Activated CD4-positive, alpha-beta T cell treated with anti-CD3 and anti-CD28 coated beads, Interleukin-2, amount 50 U/mL, for 4 hours (primary cell): ENCODE data around the gene TBC1D1.

Source experiments
- DNase-seq, 2 experiments: peaks; one replicate each; pipeline ENCODE4 v3.0.0-alpha.2; 2020

Gene TBC1D1

DNA sequence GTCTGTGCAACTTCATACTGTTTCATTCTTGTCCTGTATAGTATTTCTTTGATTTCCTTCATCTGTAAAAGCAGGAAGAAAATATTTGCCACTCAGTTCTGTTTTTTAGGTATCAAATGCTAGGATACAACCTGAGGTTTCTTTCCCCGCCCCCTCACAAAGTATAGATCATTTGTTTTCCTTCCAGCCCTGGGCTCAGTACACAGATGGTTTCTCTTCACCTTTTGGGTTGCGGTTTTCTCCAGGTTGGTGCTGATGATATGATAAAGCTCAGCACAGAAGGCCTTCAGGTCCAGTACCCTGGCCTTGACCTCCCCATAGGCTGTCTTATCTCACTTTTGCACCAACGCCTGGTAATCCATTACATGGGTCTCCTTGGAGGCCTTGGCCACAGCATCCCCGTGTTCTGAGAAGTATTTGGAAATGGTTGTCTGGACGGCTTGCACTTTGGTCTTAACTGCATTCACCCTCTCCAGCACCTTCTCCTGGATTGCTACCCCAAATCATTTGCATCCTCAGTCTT is 104.5 kb downstream of the TBC1D1 start:
- no peak for DNase-seq

DNA sequence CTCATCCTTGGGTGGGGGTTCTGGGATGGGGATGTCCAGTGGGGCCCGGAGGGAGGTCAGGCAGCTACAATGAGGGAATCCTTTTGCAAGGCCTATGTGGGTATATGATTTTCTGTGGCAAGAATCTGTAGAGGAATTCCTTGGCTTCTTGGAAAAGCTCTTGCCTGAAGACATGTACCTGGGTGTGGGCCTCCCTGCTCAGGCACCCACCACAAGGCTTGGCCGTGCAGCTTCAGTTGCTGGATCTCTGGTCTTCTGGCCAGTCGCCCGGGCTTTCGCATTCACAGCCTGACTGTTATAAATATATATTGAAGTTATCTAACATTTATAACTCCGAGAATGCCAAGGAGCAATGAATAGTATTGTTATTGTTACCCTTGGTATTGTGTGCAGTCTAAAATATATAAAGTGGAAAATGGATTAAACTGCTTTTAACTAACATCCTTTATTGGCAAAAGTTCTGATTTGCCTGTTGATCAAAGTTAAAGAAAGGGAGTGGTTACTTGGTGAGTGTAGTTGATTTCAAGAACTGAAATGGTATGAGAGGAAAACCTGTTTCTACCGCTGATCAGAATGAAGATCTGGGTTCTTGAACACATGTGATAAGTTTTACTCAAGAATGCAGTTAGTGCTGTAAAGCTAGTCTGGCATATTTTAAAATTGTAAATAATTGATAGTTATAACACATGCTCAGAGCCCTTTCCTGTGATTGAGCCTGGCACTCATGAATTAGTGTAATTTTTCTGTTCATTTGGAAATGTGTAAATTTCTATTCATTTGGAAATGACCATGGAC is 105.3 kb downstream of the TBC1D1 start:
- no peak for DNase-seq

DNA sequence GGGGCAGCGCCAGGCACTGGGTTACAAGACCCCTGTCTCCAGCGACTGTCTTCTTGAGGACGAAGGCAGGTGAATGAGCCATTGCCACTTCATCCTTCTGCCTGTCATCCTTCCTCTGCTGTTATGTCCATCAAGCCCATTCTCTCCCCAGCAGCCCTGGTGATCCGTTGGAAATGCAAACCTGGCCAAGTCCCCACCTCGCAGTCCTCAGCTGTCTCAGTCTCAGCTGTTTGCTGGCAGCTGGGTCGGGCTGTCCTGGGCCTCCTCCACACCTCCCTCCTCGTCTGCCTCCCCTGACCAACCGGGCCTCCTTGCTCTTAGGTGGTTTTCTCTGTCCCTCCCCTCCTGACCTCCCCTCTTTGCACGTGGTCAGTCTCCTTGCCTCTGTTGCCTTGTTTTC is 107.3 kb downstream of the TBC1D1 start:
- no peak for DNase-seq

DNA sequence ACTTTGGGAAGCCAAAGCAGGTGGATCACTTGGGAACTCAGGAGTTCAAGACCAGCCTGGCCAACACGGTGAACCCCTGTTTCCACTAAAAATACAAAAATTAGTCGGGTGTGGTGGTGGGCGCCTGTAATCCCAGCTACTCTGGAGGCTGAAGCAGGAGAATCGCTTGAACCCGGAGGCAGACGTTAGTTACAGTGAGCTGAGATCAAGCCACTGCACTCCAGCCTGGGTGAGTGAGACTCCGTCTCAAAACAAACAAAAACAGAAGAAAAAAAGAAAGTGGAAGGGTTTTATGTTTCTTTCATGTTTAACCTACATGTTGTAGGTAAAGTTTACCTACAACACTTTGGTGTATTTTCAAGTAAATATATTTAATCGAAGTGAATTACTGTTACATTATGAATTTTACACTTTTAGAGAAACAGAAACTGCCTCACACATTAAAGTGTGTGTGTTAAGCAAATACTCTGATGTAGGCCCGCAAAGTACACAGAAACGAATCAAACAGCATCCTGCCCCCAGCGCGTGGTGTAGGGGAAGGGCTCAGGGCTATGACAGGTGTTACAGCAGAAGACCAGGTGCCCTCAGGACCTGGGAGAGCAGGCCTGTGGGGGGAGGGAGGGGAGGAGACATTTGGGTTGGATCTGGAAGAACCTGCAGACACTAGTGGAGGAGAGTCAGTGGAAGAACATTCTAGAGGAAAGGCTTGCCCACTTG is 108.3 kb downstream of the TBC1D1 start:
- DNase-seq: no peak

DNA sequence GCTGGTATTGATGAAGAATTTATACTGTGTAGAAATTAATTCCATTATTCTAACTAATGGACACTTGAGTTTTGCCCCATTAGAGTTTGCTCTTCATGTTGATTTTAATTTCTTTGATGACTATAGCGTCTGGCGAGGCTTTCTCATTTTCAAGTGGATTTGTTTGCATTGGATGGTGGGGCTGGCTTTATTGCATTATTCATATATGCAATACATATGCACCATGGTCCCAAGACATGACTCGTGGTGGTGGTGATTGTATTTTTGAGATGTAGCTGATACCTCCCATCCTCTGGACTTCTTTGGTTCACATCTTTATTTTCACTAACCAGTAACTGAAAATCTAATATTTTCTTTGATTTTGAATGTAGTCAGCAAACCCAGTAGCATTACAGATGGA is 109.1 kb downstream of the TBC1D1 start:
- DNase-seq: no peak

DNA sequence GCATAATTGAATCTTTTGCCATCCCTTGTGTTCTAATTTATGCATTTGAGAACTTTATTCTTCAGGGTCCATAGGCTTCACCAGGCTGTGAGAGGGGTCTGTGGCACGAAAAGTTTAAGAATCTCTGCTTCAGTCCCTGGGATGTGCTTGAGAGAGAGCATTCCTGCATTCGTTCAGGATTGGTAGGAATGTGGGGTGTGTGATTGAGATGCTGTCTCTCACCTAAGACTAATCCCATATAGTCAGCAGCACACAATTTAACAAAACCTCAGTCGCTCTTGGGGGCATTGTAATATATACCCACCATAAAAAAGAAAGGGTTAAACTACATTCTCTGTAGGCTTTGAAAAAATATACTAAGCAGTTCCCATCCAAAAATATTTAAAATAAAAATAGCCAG is 111.0 kb downstream of the TBC1D1 start:
- DNase-seq: no peak

DNA sequence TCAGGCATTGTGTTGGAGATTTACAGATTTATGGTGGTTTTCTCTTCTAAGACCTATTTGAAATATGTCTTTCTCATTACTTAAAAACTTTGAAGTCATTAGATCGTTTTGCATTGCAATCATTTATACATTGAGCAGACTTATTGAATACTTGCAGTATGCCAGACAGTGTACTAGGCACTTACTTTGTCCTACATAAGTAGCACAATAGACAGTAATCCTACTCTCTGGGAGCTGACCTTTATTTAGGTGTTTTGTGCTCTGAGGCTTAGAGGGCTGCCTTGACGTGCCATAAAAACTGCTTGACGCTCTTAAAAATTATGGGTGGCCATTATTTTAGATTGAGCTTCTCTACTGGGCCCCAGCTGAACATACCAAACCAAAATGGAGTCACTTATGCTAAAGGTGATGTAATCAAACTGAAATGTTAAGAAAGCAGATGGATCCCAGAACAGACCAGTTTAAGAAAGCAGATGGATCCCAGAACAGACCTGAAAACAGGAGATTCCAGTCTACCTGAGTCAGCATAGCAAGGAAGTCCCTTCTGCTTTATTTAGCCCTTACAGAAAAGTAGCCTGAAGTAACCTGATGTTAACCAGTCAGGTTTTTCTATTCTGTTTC is 111.7 kb downstream of the TBC1D1 start:
- no peak for DNase-seq

DNA sequence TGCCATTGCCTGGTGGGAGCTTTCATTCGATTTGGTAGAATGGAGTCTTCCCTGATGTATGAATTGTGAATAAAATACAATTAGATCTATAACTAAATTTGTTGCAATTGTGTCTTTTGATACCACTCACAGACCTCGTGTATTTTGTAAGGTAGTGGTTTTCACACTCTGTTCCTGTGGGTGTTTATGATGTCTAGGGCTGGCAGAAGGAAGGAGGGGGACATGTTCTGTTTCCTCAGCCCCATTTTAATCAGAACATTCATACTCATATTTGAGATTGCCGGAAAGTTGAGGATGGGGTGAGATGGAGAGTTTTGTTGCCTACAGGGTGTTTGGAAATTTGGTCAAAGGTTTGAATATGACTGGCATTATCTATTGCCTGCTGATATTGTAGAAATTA is 112.2 kb downstream of the TBC1D1 start:
- no peak for DNase-seq

DNA sequence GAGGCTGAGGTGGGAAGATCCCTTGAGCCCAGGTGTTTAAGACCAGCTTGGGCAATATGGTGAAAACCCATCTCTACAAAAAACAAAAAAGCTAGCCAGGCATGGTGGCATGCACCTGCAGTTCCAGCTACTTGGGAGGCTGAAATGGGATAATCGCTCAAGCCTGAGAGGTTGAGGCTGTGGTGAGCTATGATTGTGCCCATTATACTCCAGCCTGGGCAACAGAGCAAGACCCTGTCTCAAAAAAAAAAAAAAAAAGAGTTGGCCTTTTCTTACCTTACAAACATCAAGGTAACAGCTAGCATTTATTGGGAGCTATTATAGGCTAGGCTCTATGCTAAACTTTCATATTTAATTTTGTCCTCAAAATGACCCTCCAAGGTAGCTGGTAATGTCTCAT is 112.7 kb downstream of the TBC1D1 start:
- DNase-seq: no peak

DNA sequence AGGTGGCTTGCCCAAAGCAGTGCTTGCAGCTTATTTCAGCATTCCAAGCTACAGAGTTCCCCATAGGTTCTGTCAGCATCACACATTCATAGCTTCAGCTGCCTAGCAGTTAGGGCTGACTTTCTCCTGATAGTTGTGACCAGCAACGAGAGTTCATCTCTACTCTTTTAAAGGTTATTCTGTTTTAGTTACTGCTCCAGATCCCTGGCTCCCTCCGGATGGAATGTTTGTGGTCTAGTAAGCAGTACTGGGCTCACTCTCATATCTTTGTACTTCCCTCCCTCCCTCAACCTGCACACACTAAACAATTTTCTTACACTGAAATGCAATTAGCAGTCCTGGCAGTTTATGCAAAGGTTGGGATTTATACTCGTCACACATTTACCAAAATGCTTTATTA is 113.2 kb downstream of the TBC1D1 start:
- no peak for DNase-seq

DNA sequence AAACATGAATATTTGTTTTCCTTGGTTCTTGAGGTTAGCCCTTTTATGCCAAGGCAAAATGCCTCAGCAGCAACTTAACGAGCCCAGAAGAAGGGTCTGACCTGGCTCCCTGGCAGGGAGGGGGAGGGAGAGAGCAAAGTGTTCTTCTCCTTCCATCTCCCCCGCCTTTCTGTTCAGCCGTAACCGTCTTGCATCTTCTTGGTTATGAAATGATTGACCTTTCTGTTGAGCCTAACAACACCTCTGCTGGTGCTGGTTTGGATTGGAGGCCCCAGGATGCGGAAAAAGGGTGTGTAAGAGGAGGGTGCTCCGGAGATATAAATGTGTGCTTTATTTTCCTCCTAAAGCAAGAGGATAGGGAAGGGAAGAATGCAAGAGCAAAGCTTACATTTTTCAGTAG is 114.0 kb downstream of the TBC1D1 start:
- DNase-seq: no peak

DNA sequence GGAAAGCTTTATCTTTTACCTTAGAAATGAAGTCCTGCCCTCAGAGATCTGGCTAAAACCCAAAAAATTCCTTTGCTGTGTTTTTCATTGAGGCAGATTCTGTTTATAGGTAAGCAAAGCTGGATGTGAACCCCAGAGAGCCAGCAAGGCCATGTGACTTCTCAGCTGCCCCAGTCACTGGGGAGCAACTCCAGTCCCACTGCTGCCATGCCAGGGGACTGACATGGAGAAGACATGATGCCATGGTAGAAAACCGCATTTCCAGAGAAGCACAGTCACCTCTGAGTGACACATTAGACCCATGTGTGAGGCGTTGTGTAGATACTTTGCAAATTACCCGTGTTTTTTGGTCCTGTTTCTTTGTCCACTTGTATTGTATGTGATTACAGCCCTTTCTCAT is 114.8 kb downstream of the TBC1D1 start:
- DNase-seq: no peak

DNA sequence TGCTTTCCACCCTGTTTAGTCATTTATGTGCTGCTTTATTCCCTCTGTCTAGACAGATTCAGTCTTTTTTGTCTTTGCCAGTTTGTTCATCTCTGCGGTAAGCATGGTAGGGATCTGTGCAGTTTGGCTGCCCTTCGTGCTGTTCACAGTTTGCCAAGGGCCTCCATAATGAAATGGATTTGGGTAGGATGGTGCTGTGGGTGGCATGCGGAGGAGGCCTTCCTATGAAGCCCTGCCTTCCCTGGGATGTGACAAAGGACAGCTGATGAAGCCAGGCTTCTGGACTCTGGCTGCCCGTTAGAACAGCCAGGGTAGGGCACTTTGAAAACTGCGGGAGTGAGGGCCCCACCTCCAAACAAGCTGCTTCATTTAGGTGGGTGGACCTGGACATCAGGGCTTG is 116.8 kb downstream of the TBC1D1 start:
- no peak for DNase-seq

DNA sequence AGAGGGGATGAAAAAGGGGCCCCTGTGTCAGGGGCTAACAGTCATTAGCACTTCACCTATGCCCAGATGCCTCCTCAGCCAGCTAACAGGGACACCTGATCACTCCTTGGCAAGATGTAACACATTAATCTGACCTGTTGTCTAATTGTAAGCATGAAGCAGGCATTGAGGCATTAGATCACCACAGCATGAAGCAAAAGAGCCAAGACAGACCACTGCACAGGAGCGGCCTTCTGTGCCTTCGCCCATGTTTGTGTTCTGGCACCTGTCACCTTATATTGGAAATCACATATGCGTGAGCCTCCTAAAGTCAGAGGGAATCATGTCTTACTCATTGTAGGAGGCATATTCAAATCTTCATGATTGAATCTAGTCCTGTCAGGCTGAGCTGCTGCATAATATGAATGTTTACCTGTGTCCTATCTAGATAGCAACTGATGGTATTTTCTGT is 117.7 kb downstream of the TBC1D1 start:
- no peak for DNase-seq

DNA sequence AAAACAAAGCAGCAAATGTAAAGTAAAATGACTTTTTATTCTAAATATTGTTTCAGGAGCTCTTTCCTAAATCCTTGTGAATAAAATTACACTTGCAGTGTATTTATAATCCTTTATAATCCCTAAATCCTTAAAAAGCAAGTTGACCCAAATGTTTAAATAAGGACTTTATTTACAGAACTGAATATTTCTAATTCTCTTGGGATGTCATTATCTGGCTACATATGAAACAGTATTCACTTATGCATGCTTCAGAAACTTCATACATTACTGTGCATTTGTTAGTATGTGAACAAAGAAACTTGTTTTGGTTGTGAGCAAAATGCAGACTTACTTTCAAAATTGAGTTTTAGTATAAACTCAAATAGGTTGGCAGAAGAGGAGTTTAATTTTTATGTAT is 118.5 kb downstream of the TBC1D1 start:
- no peak for DNase-seq

DNA sequence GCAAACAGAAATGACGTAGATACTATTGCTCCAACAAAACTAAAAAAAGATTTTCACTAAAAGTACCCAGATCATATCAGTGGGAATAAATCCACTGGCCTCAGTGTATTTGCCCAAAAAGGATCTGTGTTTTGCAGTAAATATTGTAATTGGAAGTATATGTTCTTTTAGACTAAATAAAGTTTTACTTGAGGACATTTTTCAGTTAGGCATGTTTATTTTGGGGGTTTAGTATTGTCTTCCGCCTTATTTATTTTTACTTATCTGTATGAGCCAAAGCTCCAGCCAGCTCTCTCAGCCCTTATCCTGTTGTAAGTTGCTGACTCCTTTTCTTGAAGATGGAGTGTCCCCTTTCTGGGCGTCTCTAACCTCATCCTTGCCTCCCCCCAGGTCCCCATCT is 119.1 kb downstream of the TBC1D1 start:
- no peak for DNase-seq

DNA sequence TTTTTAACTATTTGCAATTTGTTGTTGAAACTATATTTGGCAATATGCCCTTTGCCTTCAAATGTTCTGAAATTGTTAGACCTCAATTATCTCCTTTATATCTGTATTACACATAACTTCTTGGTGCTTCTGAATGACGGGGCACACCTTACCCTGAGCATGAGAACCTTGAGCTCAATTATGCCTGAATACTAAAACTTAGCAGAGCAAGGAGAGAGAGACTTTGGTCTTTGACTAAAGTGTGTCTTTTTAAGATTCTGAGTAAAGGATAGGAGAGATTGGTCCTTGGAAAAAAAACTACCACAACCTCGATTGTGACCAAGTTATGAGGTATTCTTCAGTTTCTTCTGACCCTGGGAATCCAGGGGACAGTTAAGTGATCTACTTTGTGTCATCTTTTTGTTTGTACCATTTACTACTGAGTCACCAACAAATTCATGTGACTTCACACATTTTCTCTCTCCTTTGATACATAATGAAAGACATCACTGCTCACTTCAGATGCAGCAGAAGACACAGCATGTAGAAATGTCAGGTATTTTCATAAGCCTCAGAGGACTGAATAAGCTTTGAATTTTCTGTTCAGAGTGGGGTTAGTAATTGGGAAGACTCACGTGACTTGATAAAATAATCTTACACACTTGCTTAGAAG is 120.8 kb downstream of the TBC1D1 start:
- no peak for DNase-seq

DNA sequence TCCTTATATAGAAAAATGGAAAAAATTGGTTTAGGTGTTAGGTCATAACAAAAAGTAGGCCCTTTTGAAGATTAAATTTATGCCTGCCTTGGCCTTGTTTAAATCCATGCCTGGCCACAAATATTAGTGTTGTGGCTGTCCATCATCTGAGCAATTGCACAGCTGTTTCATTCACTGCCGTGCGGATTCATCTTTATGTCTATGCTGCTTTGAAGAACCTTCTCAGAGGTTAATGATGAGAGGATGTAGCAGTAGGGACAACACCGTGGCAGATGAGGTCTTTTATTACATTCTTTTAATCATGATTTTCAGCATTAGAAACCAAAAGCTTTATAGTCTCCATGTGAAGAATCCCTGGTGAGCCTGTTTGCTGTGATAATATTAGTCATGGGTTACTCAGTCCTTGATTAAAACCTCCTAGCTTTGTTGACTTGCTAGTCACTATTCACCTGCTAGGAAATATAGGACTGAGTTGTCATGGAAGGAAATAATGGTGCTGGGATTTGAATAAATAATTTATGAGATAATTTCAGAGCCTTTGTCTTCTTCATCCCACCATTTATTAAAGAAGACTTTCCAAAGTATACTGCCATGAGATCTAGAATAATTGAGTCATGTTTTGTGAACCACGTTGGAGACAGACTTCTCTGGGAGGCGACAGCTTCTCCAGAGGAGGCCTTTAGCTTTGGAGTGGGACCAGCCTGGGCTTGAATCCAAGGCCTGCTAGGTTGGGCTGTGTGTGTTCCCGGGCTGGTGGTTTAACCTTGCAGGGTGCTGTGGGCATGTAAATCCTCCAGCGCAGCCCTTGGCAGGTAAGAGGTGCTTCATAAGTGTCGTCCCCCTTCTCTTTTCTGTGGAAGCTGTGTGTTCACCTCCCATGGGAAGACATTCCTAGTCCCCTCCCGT is 122.8 kb downstream of the TBC1D1 start:
- no peak for DNase-seq

DNA sequence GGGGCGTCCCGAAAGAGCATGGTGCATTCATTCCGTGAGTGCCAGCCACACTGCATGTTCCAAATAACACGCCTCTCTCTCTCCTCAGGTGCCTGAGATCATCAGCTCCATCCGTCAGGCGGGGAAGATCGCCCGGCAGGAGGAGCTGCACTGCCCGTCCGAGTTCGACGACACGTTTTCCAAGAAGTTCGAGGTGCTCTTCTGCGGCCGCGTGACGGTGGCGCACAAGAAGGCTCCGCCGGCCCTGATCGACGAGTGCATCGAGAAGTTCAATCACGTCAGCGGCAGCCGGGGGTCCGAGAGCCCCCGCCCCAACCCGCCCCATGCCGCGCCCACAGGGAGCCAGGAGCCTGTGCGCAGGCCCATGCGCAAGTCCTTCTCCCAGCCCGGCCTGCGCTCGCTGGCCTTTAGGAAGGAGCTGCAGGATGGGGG is 123.6 kb downstream of the TBC1D1 start:
- no peak for DNase-seq

DNA sequence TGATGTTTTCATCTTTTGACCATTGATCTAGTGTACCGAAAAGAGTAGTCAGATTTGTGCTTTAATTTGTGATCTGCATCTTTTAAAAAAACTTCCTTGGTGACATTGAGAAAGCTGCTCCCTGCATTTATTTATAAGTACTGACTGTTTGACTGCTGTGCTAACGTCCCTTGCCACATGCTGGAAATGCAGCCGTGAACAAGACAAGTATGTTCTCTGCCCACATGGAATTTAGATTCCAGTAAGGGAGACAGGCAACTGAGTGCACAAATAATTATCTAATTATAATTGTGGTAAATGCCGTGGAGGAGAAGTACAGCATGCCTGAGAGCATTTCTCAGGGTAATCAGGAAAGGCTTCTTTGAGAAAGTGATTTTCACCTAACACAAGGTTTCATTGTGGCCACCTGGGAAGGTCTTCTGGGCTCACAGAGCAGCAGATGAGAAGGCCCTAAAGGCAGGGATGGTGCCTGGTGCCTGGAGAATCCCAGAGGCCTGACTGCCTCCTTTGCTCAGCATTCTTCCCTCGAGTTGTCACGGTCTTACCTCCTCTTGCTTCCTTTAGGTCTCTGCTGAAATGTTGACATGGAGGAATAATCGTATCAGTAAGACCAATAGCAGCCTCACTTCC is 125.1 kb downstream of the TBC1D1 start:
- DNase-seq: no peak

DNA sequence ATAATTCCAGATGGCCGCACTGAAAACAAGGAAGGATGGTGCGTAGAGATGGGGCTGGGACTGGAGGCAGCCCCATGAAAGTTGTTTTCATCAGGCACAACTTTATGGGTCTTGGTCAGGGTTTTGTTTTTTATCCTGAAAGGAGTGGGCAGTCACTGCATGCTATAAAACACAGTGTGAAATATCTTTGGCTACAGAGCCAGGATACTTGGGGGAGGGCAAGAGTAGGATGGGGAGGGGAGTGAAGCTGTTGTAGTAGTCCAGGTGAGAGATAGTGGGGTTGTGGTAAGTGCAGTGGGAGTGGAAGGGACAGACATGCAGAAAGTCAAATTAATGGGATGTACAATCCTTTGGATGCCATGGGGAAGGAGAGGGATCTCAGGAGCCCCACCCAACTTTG is 125.8 kb downstream of the TBC1D1 start:
- no peak for DNase-seq

DNA sequence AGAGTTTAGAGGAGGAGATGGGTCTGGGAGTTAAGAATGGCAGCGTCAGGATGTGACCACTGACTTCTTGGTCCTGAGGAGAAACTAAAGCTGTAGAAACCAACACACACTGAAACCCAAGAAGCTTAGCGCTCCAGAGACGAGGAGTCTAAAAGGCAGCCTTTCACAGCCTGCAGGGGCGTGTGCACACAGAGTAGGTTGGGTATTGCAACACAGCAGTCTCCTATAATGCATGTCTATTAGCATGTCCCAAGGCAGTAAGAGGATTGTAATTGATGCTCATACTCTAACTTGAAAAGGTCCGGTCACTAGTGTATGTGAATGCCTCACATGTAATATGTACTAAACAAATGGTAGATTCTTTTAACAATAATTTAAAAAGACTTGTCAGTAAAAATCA is 126.7 kb downstream of the TBC1D1 start:
- no peak for DNase-seq
